ENCODE data around the gene CCDC175.

CCDC175 gene

GRCh38 chr14:59482541-59483331, 93.9 kb downstream of the CCDC175 start:
- Histone ChIP-seq H3K9me3 (ENCODE audit: control insufficient read depth, insufficient read depth, low read length) (no peaks in the 10 kb centered on the region), H3K4me1 (ENCODE audit: insufficient read depth, low read length) (peaks cover 10% of the 10 kb centered on the region), H3K9ac (ENCODE audit: low read depth, low read length) (peak overlapping the region; percentile 98), H3K36me3 (ENCODE audit: insufficient read depth, low read length) (no peaks in the 10 kb centered on the region)

- Histone ChIP-seq H3K9ac (ENCODE audit: low read depth, low read length) (0 out of 2 replicates have a peak overlapping the region, but pooled peaks have one; percentile 98), H3K4me1 (ENCODE audit: insufficient read depth, low read length) (peaks cover 10% of the 10 kb centered on the region), H3K36me3 (ENCODE audit: insufficient read depth, low read length) (no peaks in the 10 kb centered on the region), H3K9me3 (ENCODE audit: control insufficient read depth, insufficient read depth, low read length) (no peaks in the 10 kb centered on the region)
Observed at GRCh38 chr14:59481871-59482540, 94.6 kb downstream of the CCDC175 start.

DNA sequence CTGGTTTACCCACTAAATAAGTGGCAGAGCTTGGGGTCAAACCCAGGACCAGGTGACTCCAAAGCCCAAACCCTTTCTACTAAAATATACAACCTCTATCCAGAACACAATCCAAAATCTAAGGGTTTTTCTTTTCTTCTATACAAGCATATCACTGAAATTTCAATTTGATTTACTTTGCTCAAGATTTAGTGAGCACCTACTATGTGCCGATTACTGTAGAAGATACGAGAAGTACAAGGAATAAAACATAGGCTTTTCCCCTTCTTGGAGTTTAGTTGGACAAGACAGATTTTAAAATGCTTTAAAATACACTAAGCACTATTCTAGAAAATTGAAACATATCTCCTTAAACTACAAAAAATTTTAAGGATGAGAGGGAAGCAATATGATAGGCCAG, 95.2 kb downstream of the CCDC175 start:
- H3K9me3 ChIP-seq (ENCODE audit: control insufficient read depth, insufficient read depth, low read length) = no peaks in the 10 kb centered on the region
- H3K4me1 ChIP-seq (ENCODE audit: insufficient read depth, low read length) = peaks cover 10% of the 10 kb centered on the region
- H3K9ac ChIP-seq (ENCODE audit: low read depth, low read length) = no peak overlapping the region
- no peaks in the 10 kb centered on the region for H3K36me3 ChIP-seq (ENCODE audit: insufficient read depth, low read length)

- Histone ChIP-seq H3K9me3 (ENCODE audit: control insufficient read depth, insufficient read depth, low read length) (no peaks in the 10 kb centered on the region), H3K9ac (ENCODE audit: low read depth, low read length) (no peak overlapping the region), H3K4me1 (ENCODE audit: insufficient read depth, low read length) (peaks cover 10% of the 10 kb centered on the region), H3K36me3 (ENCODE audit: insufficient read depth, low read length) (peaks cover 3% of the 10 kb centered on the region)
Observed at GRCh38 chr14:59480166-59480565, 96.4 kb downstream of the CCDC175 start.

DNA sequence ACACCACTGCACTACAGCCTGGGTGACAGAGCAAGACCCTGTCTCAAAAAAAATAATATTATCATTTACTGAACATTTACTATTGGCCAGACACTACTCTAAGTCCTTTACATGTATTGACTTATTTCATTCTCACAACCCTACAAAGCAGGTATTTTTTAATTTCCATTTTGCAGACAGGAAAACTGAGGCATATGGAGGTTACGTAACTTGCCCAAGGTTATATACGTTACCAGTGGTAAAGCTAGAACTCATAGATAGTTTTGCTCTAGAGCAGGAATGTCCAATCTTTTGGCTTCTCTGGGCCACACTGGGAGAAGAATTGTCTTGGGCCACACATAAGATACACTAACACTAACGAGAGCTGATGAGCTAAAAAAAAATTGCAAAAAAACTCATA, 98.1 kb downstream of the CCDC175 start:
- Histone ChIP-seq H3K36me3 (ENCODE audit: insufficient read depth, low read length) (peaks cover 10% of the 10 kb centered on the region), H3K9me3 (ENCODE audit: control insufficient read depth, insufficient read depth, low read length) (no peaks in the 10 kb centered on the region), H3K4me1 (ENCODE audit: insufficient read depth, low read length) (peaks cover 10% of the 10 kb centered on the region), H3K9ac (ENCODE audit: low read depth, low read length) (no peak overlapping the region)

GRCh38 chr14:59475709-59476108, 100.9 kb downstream of the CCDC175 start:
- peaks cover 15% of the 10 kb centered on the region for H3K36me3 ChIP-seq (ENCODE audit: insufficient read depth, low read length)
- H3K9me3 ChIP-seq (ENCODE audit: control insufficient read depth, insufficient read depth, low read length) = no peaks in the 10 kb centered on the region

DNA sequence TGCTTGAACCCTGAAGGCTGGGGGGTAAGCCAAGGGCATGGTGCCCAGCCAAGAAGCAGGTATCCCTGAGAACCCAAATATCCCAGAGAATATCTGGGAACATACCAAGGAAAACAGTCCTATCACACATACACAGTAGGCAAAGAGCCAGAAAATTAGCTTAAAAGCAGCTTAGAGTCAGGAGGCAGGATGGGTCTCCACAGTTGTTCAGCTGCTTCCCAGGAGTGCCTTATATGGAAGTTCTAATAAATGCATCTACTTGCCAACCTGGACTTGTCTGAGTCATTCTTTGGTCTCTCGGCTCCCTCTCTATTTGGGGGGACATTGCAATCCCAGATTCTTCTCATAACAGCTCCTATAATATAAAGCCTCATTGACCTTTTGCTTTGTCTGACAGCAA, 102.4 kb downstream of the CCDC175 start:
- Histone ChIP-seq H3K36me3 (ENCODE audit: insufficient read depth, low read length) (peaks cover 15% of the 10 kb centered on the region), H3K4me1 (ENCODE audit: insufficient read depth, low read length) (peaks cover 4% of the 10 kb centered on the region; the same call in 1 of the 2 replicates)

More at GRCh38 chr14:59475709-59476108, 100.9 kb downstream of the CCDC175 start:
- Histone ChIP-seq H3K9ac (ENCODE audit: low read depth, low read length) (no peak overlapping the region), H3K4me1 (ENCODE audit: insufficient read depth, low read length) (peaks cover 4% of the 10 kb centered on the region; the same call in 1 of the 2 replicates)

DNA sequence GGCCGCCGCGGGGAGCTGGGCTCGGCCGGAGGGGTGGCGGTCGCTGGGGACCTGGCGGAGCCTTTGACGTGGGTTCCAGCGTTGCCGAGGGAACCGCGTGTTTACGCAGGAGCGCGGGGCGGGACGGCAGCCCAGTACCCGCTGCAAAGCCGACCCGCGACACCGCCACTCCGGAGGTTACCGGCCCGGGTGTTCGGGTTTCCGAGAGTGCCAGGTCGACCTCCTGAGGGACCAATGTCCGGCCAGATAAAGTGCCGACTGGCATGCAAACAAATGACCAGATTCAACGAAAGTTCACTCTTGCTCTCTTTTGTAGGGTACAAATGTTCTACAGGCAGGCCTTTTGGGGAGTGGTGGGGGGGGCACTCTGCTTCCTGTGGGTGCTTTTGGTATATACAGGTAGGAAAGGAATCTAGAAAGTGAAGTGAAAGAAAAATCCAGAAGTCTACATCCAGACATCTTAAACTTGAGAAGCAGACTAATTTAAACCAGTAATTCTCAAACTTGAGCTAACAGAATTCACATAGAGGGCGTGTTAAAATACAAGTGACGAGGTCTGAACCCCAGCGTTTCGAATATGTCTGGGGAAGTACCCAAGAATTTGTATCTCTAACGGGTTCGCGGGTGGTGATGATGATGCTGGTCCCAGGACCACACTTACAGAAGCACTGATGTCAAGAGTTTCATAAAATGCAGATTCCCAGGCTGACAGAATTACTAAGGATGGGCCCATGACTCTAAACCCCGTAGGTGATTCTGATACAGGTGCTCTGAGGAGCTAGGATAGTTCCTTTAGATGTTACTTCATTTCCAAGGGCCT, 111.1 kb downstream of the CCDC175 start, which contains the start of gene GPR135:
Gene GPR135, minus strand, starts transcription at position 65 of the 820 bp plus-strand sequence. CDS start 154 bp downstream, outside the sequence.
- Histone ChIP-seq H3K4me1 (ENCODE audit: insufficient read depth, low read length) (no peaks in the 10 kb centered on the region), H3K36me3 (ENCODE audit: insufficient read depth, low read length) (no peaks in the 10 kb centered on the region), H3K9me3 (ENCODE audit: control insufficient read depth, insufficient read depth, low read length) (no peaks in the 10 kb centered on the region), H3K9ac (ENCODE audit: low read depth, low read length) (peak within 1 kb of the TSS; percentile 61; the same call in 1 of the 2 replicates)

More for the DNA sequence above, 102.4 kb downstream of the CCDC175 start:
- Histone ChIP-seq H3K9ac (ENCODE audit: low read depth, low read length) (no peak overlapping the region), H3K9me3 (ENCODE audit: control insufficient read depth, insufficient read depth, low read length) (no peaks in the 10 kb centered on the region)

DNA sequence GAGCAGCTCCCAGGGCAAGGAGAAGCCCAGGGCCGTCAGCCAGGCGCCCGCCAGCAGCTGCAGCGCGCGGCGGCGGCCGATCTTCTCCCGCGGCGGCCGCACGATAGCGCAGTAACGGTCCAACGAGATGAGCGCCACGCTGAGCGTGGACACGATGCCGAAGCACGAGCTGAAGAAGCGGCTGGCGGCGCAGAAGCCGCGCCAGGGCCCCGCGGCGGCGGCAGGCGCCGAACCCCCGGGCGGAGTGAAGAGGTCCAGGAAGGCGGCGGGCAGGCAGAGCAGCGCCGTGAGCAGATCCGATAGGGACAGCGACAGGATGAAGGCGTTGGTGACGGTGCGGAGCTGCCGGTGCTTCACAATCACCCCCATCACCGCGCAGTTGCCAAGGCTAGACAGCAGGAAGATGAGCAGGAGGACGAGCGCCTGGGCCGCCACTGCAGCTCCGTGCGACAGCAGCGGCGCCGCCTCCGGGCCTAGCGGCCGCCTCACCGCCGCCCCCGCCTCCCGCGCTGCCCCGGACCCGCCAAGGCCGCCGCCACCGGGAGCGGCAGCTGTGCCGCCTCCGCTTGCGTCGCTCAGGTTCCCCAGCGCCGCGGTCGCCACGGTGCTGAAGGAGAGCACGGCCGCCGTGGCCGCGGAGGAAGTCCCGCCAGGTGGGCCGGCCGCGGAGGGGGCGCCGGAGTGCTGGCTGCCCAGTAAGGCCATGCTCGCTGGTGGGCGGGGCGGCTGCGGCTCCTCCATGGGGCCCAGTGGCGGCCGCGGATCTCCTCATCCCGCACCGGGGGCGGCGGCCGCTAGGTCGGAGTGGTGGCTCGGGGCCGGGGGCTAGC, 111.9 kb downstream of the CCDC175 start:
- Histone ChIP-seq H3K9me3 (ENCODE audit: control insufficient read depth, insufficient read depth, low read length) (no peaks in the 10 kb centered on the region), H3K9ac (ENCODE audit: low read depth, low read length) (peak overlapping the region; percentile 61; the same call in 1 of the 2 replicates), H3K4me1 (ENCODE audit: insufficient read depth, low read length) (no peaks in the 10 kb centered on the region), H3K36me3 (ENCODE audit: insufficient read depth, low read length) (no peaks in the 10 kb centered on the region)

DNA sequence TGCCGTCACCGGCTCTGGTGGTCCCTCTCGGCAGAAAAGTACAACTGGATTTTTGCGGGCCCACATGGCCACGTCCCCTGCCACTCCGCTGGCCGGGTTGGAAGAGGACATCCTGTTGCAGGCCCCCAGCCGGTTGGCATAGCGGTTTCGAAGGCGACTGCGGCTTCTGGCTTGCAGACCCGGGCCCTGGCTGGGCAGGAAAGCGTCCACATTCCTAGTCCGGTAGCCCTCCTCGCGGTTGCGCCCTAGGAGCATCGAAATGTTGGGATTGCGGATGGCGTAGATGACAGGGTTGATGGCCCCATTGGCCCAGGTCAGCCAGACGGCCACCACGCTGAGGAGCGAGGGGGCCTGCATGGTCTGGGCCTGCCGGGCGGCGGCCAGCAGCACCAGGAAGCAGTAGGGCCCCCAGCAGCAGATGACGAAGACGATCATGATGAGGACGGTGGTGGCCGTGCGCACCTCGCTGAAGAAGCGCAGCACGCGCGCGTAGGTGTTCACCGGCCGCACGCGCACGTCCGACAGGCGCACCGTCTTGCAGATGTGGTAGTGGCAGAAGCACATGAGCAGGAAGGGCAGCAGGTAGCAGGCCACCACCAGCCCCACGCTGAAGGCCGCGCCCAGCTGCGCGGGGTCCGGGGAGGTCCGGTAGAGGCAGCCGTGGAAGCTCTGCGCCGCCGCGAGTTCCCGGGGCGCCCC, 112.7 kb downstream of the CCDC175 start:
- H3K9ac ChIP-seq (ENCODE audit: low read depth, low read length) = peak overlapping the region; percentile 61; the same call in 1 of the 2 replicates
- H3K4me1 ChIP-seq (ENCODE audit: insufficient read depth, low read length) = no peaks in the 10 kb centered on the region
- no peaks in the 10 kb centered on the region for H3K9me3 ChIP-seq (ENCODE audit: control insufficient read depth, insufficient read depth, low read length)
- no peaks in the 10 kb centered on the region for H3K36me3 ChIP-seq (ENCODE audit: insufficient read depth, low read length)

DNA sequence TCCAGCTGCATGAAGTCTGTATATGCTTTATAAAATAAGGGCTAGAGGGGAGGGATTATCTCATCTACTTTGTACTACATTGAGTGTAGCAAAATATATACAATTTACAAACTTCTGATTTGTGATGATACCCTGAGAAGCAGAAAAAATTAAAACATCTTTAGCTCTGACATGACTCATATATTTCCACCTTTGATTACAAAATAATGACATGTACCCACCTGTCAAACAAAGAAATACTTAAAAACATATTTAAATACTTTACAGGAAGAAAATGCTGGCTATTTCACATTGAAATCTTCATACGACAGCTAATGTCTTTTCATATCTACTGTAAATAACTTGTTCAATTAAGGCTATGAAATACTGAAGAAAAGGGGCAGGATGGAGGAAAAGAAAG, 114.7 kb downstream of the CCDC175 start:
- Histone ChIP-seq H3K36me3 (ENCODE audit: insufficient read depth, low read length) (no peaks in the 10 kb centered on the region), H3K4me1 (ENCODE audit: insufficient read depth, low read length) (no peaks in the 10 kb centered on the region), H3K9me3 (ENCODE audit: control insufficient read depth, insufficient read depth, low read length) (no peaks in the 10 kb centered on the region), H3K9ac (ENCODE audit: low read depth, low read length) (no peak overlapping the region)

DNA sequence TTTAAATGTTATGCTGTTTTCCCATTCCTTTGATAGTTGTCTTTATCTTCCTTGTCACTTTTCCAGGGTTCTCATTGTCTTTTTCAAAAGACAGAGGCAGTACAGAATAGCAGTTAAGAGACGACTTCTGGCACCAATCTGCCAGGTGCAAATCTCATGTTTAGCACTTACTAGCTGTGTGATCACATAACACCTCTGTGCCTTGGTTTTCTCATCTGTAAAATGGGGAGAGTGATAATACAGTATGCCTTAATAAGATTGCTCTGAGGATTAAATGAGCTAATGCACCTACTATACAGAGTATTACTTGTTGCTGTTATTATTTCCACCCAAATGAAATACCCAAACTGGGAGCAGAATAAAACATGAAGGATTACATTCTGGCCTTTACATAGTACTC, 116.2 kb downstream of the CCDC175 start:
- H3K36me3 ChIP-seq (ENCODE audit: insufficient read depth, low read length) = no peaks in the 10 kb centered on the region
- no peak overlapping the region for H3K9ac ChIP-seq (ENCODE audit: low read depth, low read length)
- H3K4me1 ChIP-seq (ENCODE audit: insufficient read depth, low read length) = no peaks in the 10 kb centered on the region
- H3K9me3 ChIP-seq (ENCODE audit: control insufficient read depth, insufficient read depth, low read length) = no peaks in the 10 kb centered on the region

GRCh38 chr14:59458486-59458885, 118.1 kb downstream of the CCDC175 start:
- Histone ChIP-seq H3K4me1 (ENCODE audit: insufficient read depth, low read length) (no peaks in the 10 kb centered on the region), H3K9ac (ENCODE audit: low read depth, low read length) (no peak overlapping the region), H3K9me3 (ENCODE audit: control insufficient read depth, insufficient read depth, low read length) (no peaks in the 10 kb centered on the region), H3K36me3 (ENCODE audit: insufficient read depth, low read length) (no peaks in the 10 kb centered on the region)

Measured in ES-I3 (cell line).